HepG2 (cell line): ENCODE data around the gene LSM14B. TPM values are rescaled to one million over a fixed set of nuclear protein-coding genes. Genes with fewer than 3 reads are reported as not detected.

Experiments
- ATAC-seq: fragments of 200-7000 bp; cut with Tn5 transposase; 3 replicates; pipeline ENCODE4 v1.9.1; 2020; ENCODE audit warnings: mild to moderate bottlenecking, moderate library complexity
- BruUV-seq: library from RNA; stranded (reverse); fragments of 400-500 nt; replicated peaks from 2 replicates; lab custom pipeline; 2021; lab: Mats Ljungman, UMichigan
- CTCF ChIA-PET: fragments of 300-600 bp; formaldehyde crosslinking; extraction: SDS; loops from one replicate; lab custom pipeline; 2021; ENCODE audit warnings: low total read pairs, inconsistent platforms, low intra/inter-chr PET ratio; lab: Yijun Ruan, JAX
- POLR2A ChIA-PET: fragments of 350-600 bp; sonication (Branson Sonifier 250); formaldehyde crosslinking; loops from one replicate; lab custom pipeline; 2020; ENCODE audit warnings: antibody characterized with exemption, inconsistent platforms; lab: Yijun Ruan, JAX
- DNase-seq: peaks from one replicate; pipeline ENCODE4 v3.0.0-alpha.2; 2015; ENCODE audit warnings: low spot score
- FAIRE-seq: peaks from 3 replicates; lab custom pipeline; 2011; peaks lifted over from hg19 to GRCh38; lab: Jason Lieb, UNC
- H2AFZ ChIP-seq: one replicate; pipeline ENCODE4 v1.6.1; 2011; ENCODE audit warnings: low read length, inconsistent platforms
- H3K27ac ChIP-seq: fragments of 300-600 bp; 3 replicates; pipeline ENCODE4 v1.8.0; 2011; ENCODE audit warnings: mixed run types, mild to moderate bottlenecking, mixed read lengths, low read length, inconsistent platforms; ENCODE audit not compliant: insufficient read depth; ENCODE audit errors: extremely low read length
- H3K27me3 ChIP-seq, 2 experiments: fragments of 200-600 bp in 1 of 2; 2 replicates in 1 of 2; 3 replicates in 1 of 2; pipeline versions ENCODE4 v1.6.0 to v1.8.0; 2011; ENCODE audit warnings: low read length in 2 of 2, mild to moderate bottlenecking in 2 of 2, moderate library complexity in 2 of 2, inconsistent platforms in 1 of 2; ENCODE audit not compliant: insufficient read depth in 2 of 2, control insufficient read depth in 1 of 2
- H3K36me3 ChIP-seq, 2 experiments: fragments of 200-600 bp in 1 of 2; replicated peaks in 1 of 2; 2 replicates in 1 of 2; 3 replicates in 1 of 2; pipeline versions ENCODE4 v1.5.1 to v1.8.0; 2011; ENCODE audit warnings: low read length in 2 of 2, inconsistent platforms in 1 of 2; ENCODE audit not compliant: insufficient read depth in 2 of 2, control insufficient read depth in 1 of 2
- H3K4me1 ChIP-seq: 2 replicates; pipeline ENCODE4 v1.5.1; 2012; ENCODE audit warnings: low read length, inconsistent platforms; ENCODE audit not compliant: insufficient read depth
- H3K4me2 ChIP-seq: 2 replicates; pipeline ENCODE4 v1.6.0; 2011; ENCODE audit warnings: low read depth, low read length, inconsistent platforms
- H3K4me3 ChIP-seq, 3 experiments: fragments of 200-600 bp in 1 of 3; sonication (generic), shearing (Covaris generic) in 1 of 3; replicated peaks in 1 of 3; 2 replicates each; pipeline ENCODE4 v1.5.1; 2011 to 2016; ENCODE audit warnings: low read length in 3 of 3, inconsistent platforms in 2 of 3, low read depth in 2 of 3, mild to moderate bottlenecking in 2 of 3, control low read depth in 1 of 3, mixed read lengths in 1 of 3; ENCODE audit not compliant: insufficient read depth in 1 of 3
- H3K79me2 ChIP-seq: one replicate; pipeline ENCODE4 v1.6.1; 2011; ENCODE audit warnings: low read length, inconsistent platforms; ENCODE audit not compliant: insufficient read depth
- H3K9ac ChIP-seq: 2 replicates; pipeline ENCODE4 v1.6.0; 2011; ENCODE audit warnings: mild to moderate bottlenecking, low read depth, low read length, inconsistent platforms; ENCODE audit not compliant: insufficient read depth
- H3K9me3 ChIP-seq: 2 replicates; pipeline ENCODE4 v1.5.1; 2012; ENCODE audit warnings: mild to moderate bottlenecking, low read length
- H4K20me1 ChIP-seq: 2 replicates; pipeline ENCODE4 v1.6.0; 2011; ENCODE audit warnings: inconsistent platforms, mild to moderate bottlenecking, low read length, moderate library complexity; ENCODE audit not compliant: insufficient read depth
- AGO2 ChIP-seq: fragments of 200-400 bp; formaldehyde crosslinking; optimal IDR thresholded peaks from 2 replicates; pipeline ENCODE3; 2017; ENCODE audit warnings: mild to moderate bottlenecking, low read depth, low read length, moderate library complexity
- CTCF ChIP-seq: sonication (generic); formaldehyde crosslinking; IDR thresholded peaks from 2 replicates; pipeline ENCODE4 v1.5.0; 2020; ENCODE audit warnings: mild to moderate bottlenecking, missing genetic modification reagents, moderate library complexity
- FOXC1 ChIP-seq: sonication (generic); formaldehyde crosslinking; IDR thresholded peaks from 2 replicates; pipeline ENCODE4 v1.8.0; 2022; ENCODE audit warnings: mild to moderate bottlenecking, missing genetic modification reagents, borderline replicate concordance
- MTA1 ChIP-seq: sonication (generic); formaldehyde crosslinking; IDR thresholded peaks from 2 replicates; pipeline ENCODE4 v1.4.0; 2020; ENCODE audit warnings: missing genetic modification reagents, mild to moderate bottlenecking, borderline replicate concordance
- RBM22 ChIP-seq: fragments of 200-400 bp; formaldehyde crosslinking; optimal IDR thresholded peaks from 2 replicates; pipeline ENCODE3; 2017; ENCODE audit warnings: mild to moderate bottlenecking, low read length, moderate library complexity
- SPEN ChIP-seq: sonication (generic); formaldehyde crosslinking; IDR thresholded peaks from 2 replicates; pipeline ENCODE4 v1.5.1; 2020; ENCODE audit warnings: low read depth, mild to moderate bottlenecking, missing genetic modification reagents
- THAP9 ChIP-seq: sonication (generic); formaldehyde crosslinking; IDR thresholded peaks from 2 replicates; pipeline ENCODE4; 2020; ENCODE audit warnings: missing genetic modification reagents, mild to moderate bottlenecking, borderline replicate concordance
- ZNF263 ChIP-seq: sonication (generic); formaldehyde crosslinking; IDR thresholded peaks from 2 replicates; pipeline ENCODE4 v1.4.0; 2020; ENCODE audit warnings: missing genetic modification reagents
- ZNF280B ChIP-seq: sonication (generic); formaldehyde crosslinking; IDR thresholded peaks from 2 replicates; pipeline ENCODE4 v1.5.0; 2020; ENCODE audit warnings: missing genetic modification reagents, mild to moderate bottlenecking, borderline replicate concordance
- ZNF282 ChIP-seq: fragments of 450-650 bp; IDR thresholded peaks from 2 replicates; pipeline ENCODE4 v1.6.1; 2018; ENCODE audit not compliant: partially characterized antibody
- WGBS: methylation state at CpG from one replicate; pipeline ENCODE4 v1.1.6; 2017; ENCODE audit warnings: low lambda C conversion rate; 5-methylcytosine and 5-hydroxymethylcytosine counted together
- in situ Hi-C: cut with HindIII; loops from 2 replicates; pipeline ENCODE4 v1.10.0; 2017; ENCODE audit warnings: low pct_unique_long_range_greater_than_20kb; ENCODE audit not compliant: extremely low pct_ligation_motif_present
- intact Hi-C: fragments of 100-400 bp; cut with micrococcal nuclease; formaldehyde crosslinking; loops from one replicate; pipeline ENCODE4 v1.10.0; 2022; ENCODE audit not compliant: unreplicated experiment
- polyA plus RNA-seq, 8 experiments: library from polyadenylated mRNA; depleted of rRNA in 3 of 8; stranded (reverse) in 7 of 8; unstranded in 1 of 8; fragments of >200 nt; fragmentation: Illumina TruSeq in 4 of 8; extraction: Trizol in 4 of 8; gene quantifications; 2 replicates each; pipeline versions ENCODE4 v1.2.1 to v1.2.3, GENCODE V29; 2011 to 2016; ENCODE audit warnings: low read depth in 4 of 8, missing spikeins in 1 of 8, mixed read lengths in 1 of 8; ENCODE audit not compliant: insufficient read depth in 1 of 8
- total RNA-seq, 5 experiments: library from RNA; depleted of rRNA; stranded (reverse); fragments of >200 nt; fragmentation: Illumina TruSeq; extraction: Trizol; gene quantifications; 2 replicates each; pipeline ENCODE4 v1.2.3, GENCODE V29; 2016; ENCODE audit warnings: low read depth in 1 of 5
- TF ChIP-seq, protein P1 (sequence below): sonication (generic); formaldehyde crosslinking; IDR thresholded peaks from 2 replicates; pipeline ENCODE4 v1.9.0; 2021; ENCODE audit warnings: missing genetic modification reagents, borderline replicate concordance

LSM14B gene
- total and polyA plus RNA-seq, 2 of the 13 experiments (the other 11 are each of a cell fraction or from before 2014, with no cell fraction given) = 43.3 to 79.2 TPM

DNA sequence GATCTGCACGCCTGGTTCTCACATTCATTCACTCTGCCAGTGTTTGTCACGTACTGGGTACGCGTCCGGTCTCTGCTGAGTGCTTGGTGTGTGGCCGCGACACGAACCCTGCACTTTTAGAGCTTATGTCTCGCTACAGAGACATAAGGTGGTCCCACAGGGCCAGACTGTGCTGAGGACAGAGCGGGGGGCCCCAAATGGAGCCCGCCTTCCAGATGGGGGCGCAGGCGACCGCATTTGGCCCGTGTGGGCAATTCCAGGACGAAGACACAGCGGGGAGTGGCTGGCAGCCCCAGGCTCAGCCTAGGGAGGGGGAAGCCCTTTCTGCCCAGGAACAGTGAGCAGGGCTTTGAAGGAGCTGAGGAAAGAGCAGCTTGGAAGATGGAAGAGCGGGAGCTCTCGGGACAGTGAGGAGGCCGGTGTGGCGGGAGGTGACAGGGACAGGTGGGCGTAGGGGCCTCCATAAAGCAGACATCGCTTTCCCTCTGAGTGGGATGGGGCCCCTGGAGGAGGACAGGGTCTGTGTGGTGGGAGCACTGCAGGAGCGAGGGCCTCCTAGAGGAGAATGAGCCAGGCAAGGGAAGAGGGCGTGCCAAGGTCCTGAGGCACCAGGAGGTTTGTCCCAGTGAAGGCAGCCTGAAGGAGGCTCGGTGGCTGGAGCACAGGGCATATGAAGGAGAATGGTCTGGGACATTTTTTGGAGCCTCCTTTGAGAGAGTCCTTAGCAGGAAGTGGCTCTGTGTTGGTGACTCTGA lies 52.8 kb downstream of the LSM14B start:
- Histone ChIP-seq H2AFZ (no peak overlapping the region), H4K20me1 (no peaks in the 10 kb centered on the region), H3K9ac (no peak overlapping the region), H3K4me3 (no peak overlapping the region), H3K79me2 (no peaks in the 10 kb centered on the region), H3K9me3 (no peaks in the 10 kb centered on the region), H3K27me3 (no peaks in the 10 kb centered on the region; a peak in 1 of 5 replicates)
- ChIA-PET CTCF (no interaction called here), POLR2A (interaction anchor here (1.2 kb wide), 1 partner anchor 8 kb away, joined by 3 read pairs; the partner anchor contains the start of gene MTG2)
- WGBS = 97% methylated on average over 26 of the region's 26 CpGs
- ATAC-seq (no peak; the same call in 2 of the 3 replicates), DNase-seq (no peak), FAIRE-seq (no peak)
- TF ChIP-seq ZNF263 (CRISPR knock-in tag) = peak; percentile 77
- no peak for TF ChIP-seq ZNF282
- peak; percentile 88 for TF ChIP-seq RBM22
- TF ChIP-seq THAP9 (CRISPR knock-in tag) = no peak
- peak; percentile 91 for TF ChIP-seq AGO2
- TF ChIP-seq ZNF280B = 0 out of 2 replicates have a peak, but pooled peaks have one; percentile 24
- TF ChIP-seq CTCF (CRISPR knock-in tag) = 0 out of 2 replicates have a peak, but pooled peaks have one; percentile 11
- TF ChIP-seq, protein P1, sequence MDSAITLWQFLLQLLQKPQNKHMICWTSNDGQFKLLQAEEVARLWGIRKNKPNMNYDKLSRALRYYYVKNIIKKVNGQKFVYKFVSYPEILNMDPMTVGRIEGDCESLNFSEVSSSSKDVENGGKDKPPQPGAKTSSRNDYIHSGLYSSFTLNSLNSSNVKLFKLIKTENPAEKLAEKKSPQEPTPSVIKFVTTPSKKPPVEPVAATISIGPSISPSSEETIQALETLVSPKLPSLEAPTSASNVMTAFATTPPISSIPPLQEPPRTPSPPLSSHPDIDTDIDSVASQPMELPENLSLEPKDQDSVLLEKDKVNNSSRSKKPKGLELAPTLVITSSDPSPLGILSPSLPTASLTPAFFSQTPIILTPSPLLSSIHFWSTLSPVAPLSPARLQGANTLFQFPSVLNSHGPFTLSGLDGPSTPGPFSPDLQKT (CRISPR knock-in tag) = no peak
- TF ChIP-seq FOXC1 = no peak
- TF ChIP-seq MTA1 (CRISPR knock-in tag) = 0 out of 2 replicates have a peak, but pooled peaks have one; percentile 20
- TF ChIP-seq SPEN (CRISPR knock-in tag) = no peak
- TF ChIP-seq, all 625 proteins: peak for 6
- intact Hi-C loops = no loop called here
- no peaks in the 10 kb centered on the region for H3K4me1 ChIP-seq
- no TSS peak for BruUV-seq
- H3K36me3 ChIP-seq = peaks cover 29 to 50% of the 10 kb centered on the region in 2 experiments
- H3K27ac ChIP-seq = no peak overlapping the region
- in situ Hi-C loops = no loop called here
- no peak overlapping the region for H3K4me2 ChIP-seq
